K562 (cell line): ENCODE measurements around the gene GGNBP2. TPM values are rescaled to one million over a fixed set of nuclear protein-coding genes. Genes with fewer than 3 reads are reported as not detected.

Experiments used
- CBX2 ChIP-seq: fragments of 200-600 bp; sonication (generic); IDR thresholded peaks from one replicate; pipeline ENCODE4 v1.6.1; 2012; ENCODE audit warnings: mild to moderate bottlenecking, low read length, inconsistent platforms; ENCODE audit not compliant: insufficient read depth, poor library complexity, severe bottlenecking
- DACH1 ChIP-seq: fragments of 450-650 bp; IDR thresholded peaks from 2 replicates; pipeline ENCODE4 v1.6.1; 2018; ENCODE audit not compliant: partially characterized antibody
- HNRNPL ChIP-seq: fragments of 200-400 bp; formaldehyde crosslinking; IDR thresholded peaks from 2 replicates; pipeline ENCODE4 v1.6.1; 2017; ENCODE audit warnings: low read depth, mild to moderate bottlenecking, low read length
- HOXB6 ChIP-seq: fragments of 250-450 bp; sonication (Bioruptor Pico); IDR thresholded peaks from 2 replicates; pipeline ENCODE4 v1.5.1; 2022; ENCODE audit warnings: mild to moderate bottlenecking, borderline replicate concordance
- MYBL2 ChIP-seq, 2 experiments: fragments of 450-650 bp in 1 of 2; sonication (generic) in 1 of 2; formaldehyde crosslinking in 1 of 2; IDR thresholded peaks; 2 replicates each; pipeline versions ENCODE4 v1.6.1 to v1.8.1; 2017 to 2022; ENCODE audit warnings: borderline replicate concordance in 1 of 2, inconsistent platforms in 1 of 2, low read depth in 1 of 2, mild to moderate bottlenecking in 1 of 2, missing genetic modification reagents in 1 of 2, moderate library complexity in 1 of 2
- NCOR1 ChIP-seq: fragments of 450-650 bp; IDR thresholded peaks from 2 replicates; pipeline ENCODE4 v1.6.1; 2016; ENCODE audit warnings: mild to moderate bottlenecking, moderate library complexity
- NR2C2 ChIP-seq, 2 experiments: fragments of 200-800 bp in 1 of 2; sonication (Bioruptor generic) in 1 of 2; sonication (generic) in 1 of 2; formaldehyde crosslinking in 1 of 2; IDR thresholded peaks; 2 replicates each; pipeline versions ENCODE4 v1.6.1 to v1.8.0; 2016 to 2022; ENCODE audit warnings: mild to moderate bottlenecking in 1 of 2, missing compliant biosample characterization in 1 of 2, missing genetic modification characterization in 1 of 2, missing genetic modification reagents in 1 of 2
- POLR2B ChIP-seq: fragments of 450-650 bp; IDR thresholded peaks from 2 replicates; pipeline ENCODE4 v1.6.1; 2018; ENCODE audit warnings: low read depth; ENCODE audit not compliant: partially characterized antibody
- TAF7 ChIP-seq: fragments of 450-650 bp; IDR thresholded peaks from 2 replicates; pipeline ENCODE4 v1.6.1; 2016; ENCODE audit warnings: missing genetic modification characterization, missing compliant biosample characterization
- ZFP30 ChIP-seq: fragments of 250-450 bp; sonication (Bioruptor Pico); IDR thresholded peaks from 2 replicates; pipeline ENCODE4 v1.8.0; 2022; ENCODE audit warnings: moderate library complexity, mild to moderate bottlenecking, inconsistent platforms, borderline replicate concordance
- ZNF354B ChIP-seq: fragments of 250-450 bp; sonication (Bioruptor Pico); IDR thresholded peaks from 2 replicates; pipeline ENCODE4 v1.4.0; 2020
- ZNF766 ChIP-seq: fragments of 200-800 bp; sonication (Bioruptor generic); conservative IDR thresholded peaks from 2 replicates; pipeline ENCODE4 v1.6.1; 2016; ENCODE audit warnings: missing genetic modification characterization, missing compliant biosample characterization
- ZNF785 ChIP-seq: fragments of 250-450 bp; sonication (Bioruptor Pico); IDR thresholded peaks from 2 replicates; pipeline ENCODE4 v1.4.0; 2020; ENCODE audit warnings: mild to moderate bottlenecking
- polyA plus RNA-seq, 8 experiments: library from polyadenylated mRNA; depleted of rRNA in 4 of 8; stranded (reverse) in 5 of 8; unstranded in 3 of 8; fragments of >200 nt; fragmentation: Nextera tagmentation in 2 of 8; fragmentation: Illumina TruSeq in 1 of 8; extraction: Ambion mirVana in 2 of 8; extraction: Trizol in 1 of 8; gene quantifications; 2 replicates each; pipeline versions ENCODE4 v1.2.1 to v1.2.3, GENCODE V29; 2011 to 2014; ENCODE audit warnings: inconsistent platforms in 1 of 8, missing spikeins in 1 of 8
- total RNA-seq, 7 experiments: library from RNA; depleted of rRNA in 6 of 7; stranded (reverse); fragments of >200 nt in 6 of 7; fragmentation: Illumina TruSeq in 2 of 7; extraction: Trizol in 2 of 7; gene quantifications; 2 replicates each; pipeline versions ENCODE4 v1.2.1 to v1.2.3, GENCODE V29; 2011 to 2021; ENCODE audit warnings: low replicate concordance in 1 of 7
- TF ChIP-seq, protein P1 (sequence below): fragments of 250-450 bp; sonication (Bioruptor Pico); IDR thresholded peaks from 2 replicates; pipeline ENCODE4 v1.8.0; 2021; ENCODE audit warnings: borderline replicate concordance, mild to moderate bottlenecking, moderate library complexity; ENCODE audit not compliant: poor library complexity, severe bottlenecking
- TF ChIP-seq, protein P2 (sequence below): sonication (generic); formaldehyde crosslinking; IDR thresholded peaks from 2 replicates; pipeline ENCODE4 v1.8.1; 2023; ENCODE audit warnings: mild to moderate bottlenecking, missing genetic modification reagents
- TF ChIP-seq, protein P3 (sequence below): fragments of 450-650 bp; IDR thresholded peaks from 2 replicates; pipeline ENCODE4 v1.6.1; 2016; ENCODE audit warnings: borderline replicate concordance
- TF ChIP-seq, protein P4 (sequence below): fragments of 450-650 bp; formaldehyde crosslinking; IDR thresholded peaks from 2 replicates; pipeline ENCODE4 v1.4.0; 2020; ENCODE audit warnings: mild to moderate bottlenecking, moderate library complexity

GGNBP2 gene
- total and polyA plus RNA-seq, 9 of the 15 experiments (the other 6 are each of a cell fraction or from before 2014, with no cell fraction given), result 35.7 to 96.6 (median 64.1) TPM

DNA sequence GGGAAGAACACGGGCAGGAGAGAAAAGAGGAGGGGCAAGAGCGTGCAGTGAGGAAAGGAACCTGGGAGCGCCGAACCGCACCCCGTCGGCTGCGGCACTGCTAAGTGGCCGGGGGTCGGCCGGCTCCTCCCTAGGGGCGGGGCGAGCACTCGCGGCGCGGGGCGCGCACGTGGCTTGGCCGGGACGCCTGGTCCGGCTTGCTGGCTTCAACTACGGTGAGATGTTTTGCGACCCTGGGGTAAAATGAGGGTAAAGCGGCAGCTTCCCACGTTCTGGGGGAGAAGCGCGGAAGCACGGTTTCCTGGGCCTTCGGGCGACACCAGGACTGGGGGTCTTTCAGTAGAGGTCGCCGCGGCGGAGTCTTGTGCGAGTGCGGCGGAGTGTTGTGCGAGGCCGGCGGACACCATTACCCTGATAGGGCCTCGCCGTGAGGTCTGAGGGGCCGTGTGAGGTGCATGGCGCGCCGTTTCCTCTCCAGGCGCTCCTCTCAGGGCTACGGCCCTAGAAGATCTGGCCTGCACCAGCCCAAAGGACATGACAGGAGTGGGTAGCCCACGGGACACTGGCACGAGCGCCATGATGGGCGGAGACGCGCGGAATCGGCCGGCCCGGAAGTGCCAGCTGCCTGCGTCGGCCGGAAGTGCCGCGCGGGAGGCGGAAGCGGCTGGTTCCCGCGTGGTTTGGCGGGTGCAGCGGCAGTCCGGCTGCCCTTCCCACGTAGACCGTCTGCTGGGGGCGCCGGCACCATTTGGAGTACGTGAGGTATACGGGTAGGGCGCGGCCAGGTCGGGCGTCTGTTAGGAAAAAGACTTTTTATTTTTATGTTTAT, 9.7 kb upstream of the GGNBP2 start, which contains the start of the genes MYO19 and PIGW (continued):
- TF ChIP-seq, protein P1, sequence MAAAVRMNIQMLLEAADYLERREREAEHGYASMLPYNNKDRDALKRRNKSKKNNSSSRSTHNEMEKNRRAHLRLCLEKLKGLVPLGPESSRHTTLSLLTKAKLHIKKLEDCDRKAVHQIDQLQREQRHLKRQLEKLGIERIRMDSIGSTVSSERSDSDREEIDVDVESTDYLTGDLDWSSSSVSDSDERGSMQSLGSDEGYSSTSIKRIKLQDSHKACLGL (CRISPR knock-in tag), result peak; percentile 94
- TF ChIP-seq HOXB6, result no peak
- TF ChIP-seq DACH1, result no peak
- TF ChIP-seq ZNF354B (CRISPR knock-in tag), result no peak
- TF ChIP-seq NCOR1, result peak; percentile 4; the same call in 1 of the 2 replicates
- TF ChIP-seq HNRNPL, result peak; percentile 92
- TF ChIP-seq, protein P2, sequence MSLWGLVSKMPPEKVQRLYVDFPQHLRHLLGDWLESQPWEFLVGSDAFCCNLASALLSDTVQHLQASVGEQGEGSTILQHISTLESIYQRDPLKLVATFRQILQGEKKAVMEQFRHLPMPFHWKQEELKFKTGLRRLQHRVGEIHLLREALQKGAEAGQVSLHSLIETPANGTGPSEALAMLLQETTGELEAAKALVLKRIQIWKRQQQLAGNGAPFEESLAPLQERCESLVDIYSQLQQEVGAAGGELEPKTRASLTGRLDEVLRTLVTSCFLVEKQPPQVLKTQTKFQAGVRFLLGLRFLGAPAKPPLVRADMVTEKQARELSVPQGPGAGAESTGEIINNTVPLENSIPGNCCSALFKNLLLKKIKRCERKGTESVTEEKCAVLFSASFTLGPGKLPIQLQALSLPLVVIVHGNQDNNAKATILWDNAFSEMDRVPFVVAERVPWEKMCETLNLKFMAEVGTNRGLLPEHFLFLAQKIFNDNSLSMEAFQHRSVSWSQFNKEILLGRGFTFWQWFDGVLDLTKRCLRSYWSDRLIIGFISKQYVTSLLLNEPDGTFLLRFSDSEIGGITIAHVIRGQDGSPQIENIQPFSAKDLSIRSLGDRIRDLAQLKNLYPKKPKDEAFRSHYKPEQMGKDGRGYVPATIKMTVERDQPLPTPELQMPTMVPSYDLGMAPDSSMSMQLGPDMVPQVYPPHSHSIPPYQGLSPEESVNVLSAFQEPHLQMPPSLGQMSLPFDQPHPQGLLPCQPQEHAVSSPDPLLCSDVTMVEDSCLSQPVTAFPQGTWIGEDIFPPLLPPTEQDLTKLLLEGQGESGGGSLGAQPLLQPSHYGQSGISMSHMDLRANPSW (CRISPR knock-in tag), result no peak
- no peak for TF ChIP-seq ZNF785 (CRISPR knock-in tag)
- peak; percentile 73 for TF ChIP-seq POLR2B
- TF ChIP-seq, protein P3, sequence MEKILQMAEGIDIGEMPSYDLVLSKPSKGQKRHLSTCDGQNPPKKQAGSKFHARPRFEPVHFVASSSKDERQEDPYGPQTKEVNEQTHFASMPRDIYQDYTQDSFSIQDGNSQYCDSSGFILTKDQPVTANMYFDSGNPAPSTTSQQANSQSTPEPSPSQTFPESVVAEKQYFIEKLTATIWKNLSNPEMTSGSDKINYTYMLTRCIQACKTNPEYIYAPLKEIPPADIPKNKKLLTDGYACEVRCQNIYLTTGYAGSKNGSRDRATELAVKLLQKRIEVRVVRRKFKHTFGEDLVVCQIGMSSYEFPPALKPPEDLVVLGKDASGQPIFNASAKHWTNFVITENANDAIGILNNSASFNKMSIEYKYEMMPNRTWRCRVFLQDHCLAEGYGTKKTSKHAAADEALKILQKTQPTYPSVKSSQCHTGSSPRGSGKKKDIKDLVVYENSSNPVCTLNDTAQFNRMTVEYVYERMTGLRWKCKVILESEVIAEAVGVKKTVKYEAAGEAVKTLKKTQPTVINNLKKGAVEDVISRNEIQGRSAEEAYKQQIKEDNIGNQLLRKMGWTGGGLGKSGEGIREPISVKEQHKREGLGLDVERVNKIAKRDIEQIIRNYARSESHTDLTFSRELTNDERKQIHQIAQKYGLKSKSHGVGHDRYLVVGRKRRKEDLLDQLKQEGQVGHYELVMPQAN, result peak; percentile 94
- TF ChIP-seq MYBL2 (IDR thresholded peaks at IDR 0.05; ENCODE audit: low read depth), result no peak
- no peak for TF ChIP-seq MYBL2 (CRISPR knock-in tag; IDR thresholded peaks at IDR 0.05; ENCODE audit: borderline replicate concordance)
- no peak for TF ChIP-seq NR2C2 (CRISPR knock-in tag; IDR thresholded peaks at IDR 0.05)
- TF ChIP-seq NR2C2 (tag; IDR thresholded peaks at IDR 0.05), result peak; percentile 83
- TF ChIP-seq ZFP30 (CRISPR knock-in tag), result no peak
- TF ChIP-seq, protein P4, sequence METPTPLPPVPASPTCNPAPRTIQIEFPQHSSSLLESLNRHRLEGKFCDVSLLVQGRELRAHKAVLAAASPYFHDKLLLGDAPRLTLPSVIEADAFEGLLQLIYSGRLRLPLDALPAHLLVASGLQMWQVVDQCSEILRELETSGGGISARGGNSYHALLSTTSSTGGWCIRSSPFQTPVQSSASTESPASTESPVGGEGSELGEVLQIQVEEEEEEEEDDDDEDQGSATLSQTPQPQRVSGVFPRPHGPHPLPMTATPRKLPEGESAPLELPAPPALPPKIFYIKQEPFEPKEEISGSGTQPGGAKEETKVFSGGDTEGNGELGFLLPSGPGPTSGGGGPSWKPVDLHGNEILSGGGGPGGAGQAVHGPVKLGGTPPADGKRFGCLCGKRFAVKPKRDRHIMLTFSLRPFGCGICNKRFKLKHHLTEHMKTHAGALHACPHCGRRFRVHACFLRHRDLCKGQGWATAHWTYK (CRISPR knock-in tag), result peak; percentile 62; the same call in 1 of the 2 replicates
- peak; percentile 79 for TF ChIP-seq TAF7
- TF ChIP-seq ZNF766 (CRISPR knock-in tag), result peak; percentile 47
- no peak for TF ChIP-seq CBX2
